Measurements from ENCODE around the gene PTPN5.
"Not testable (repeated sequence)": the region's sequence is repeated elsewhere in the genome, so short reads cannot be mapped to it uniquely, and the experiment has no call there.

PTPN5 gene

DNA sequence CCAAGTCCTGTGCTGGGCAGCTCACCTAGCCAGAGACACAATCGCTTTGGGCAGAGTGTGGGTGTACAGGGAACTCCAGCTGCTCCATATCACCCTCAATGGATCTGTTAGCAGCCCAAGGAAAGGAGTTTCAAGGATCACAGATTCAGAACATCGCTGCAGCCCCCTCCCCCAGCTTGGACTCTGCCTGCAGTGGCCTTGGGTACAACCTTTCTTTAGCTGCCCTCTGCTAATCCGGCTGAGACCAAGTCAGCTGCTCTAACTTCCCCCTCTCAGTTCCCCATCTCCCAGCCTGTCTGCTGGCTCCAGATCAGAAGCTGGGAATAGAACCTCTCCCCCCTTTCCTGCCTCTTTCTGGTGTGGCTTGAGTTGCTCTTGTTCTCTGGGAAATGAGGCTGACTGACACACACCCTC is 91.7 kb downstream of the PTPN5 start:
- DNase-seq (ENCODE audit: low read depth, low spot score), result no peak
- TF ChIP-seq, protein P1, sequence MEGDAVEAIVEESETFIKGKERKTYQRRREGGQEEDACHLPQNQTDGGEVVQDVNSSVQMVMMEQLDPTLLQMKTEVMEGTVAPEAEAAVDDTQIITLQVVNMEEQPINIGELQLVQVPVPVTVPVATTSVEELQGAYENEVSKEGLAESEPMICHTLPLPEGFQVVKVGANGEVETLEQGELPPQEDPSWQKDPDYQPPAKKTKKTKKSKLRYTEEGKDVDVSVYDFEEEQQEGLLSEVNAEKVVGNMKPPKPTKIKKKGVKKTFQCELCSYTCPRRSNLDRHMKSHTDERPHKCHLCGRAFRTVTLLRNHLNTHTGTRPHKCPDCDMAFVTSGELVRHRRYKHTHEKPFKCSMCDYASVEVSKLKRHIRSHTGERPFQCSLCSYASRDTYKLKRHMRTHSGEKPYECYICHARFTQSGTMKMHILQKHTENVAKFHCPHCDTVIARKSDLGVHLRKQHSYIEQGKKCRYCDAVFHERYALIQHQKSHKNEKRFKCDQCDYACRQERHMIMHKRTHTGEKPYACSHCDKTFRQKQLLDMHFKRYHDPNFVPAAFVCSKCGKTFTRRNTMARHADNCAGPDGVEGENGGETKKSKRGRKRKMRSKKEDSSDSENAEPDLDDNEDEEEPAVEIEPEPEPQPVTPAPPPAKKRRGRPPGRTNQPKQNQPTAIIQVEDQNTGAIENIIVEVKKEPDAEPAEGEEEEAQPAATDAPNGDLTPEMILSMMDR (IDR thresholded peaks at IDR 0.05; ENCODE audit: low read depth, low read length), result no peak
- no peak overlapping the region for H3K4me3 ChIP-seq (ENCODE audit: low read depth, low read length)
- in situ Hi-C loops (cut with HindIII; ENCODE audit: low sequenced_read_pairs), result no loop called here

DNA sequence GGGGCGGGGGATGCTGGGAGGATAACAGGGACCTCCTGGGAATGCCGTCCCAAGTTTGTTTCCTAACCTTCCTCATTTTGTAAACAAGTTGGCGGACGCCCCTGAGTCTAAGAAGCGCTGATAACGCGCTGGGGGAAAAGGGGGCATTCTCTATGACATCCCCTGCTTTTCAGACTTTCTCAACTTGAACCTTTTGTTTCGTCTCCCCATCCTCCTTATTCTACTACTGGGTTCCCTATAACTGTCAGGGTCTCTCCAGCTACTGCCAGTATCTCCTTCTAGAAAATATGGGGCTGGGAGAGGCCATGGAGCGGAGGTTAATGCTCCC is 92.4 kb downstream of the PTPN5 start:
- in situ Hi-C loops (cut with HindIII; ENCODE audit: low sequenced_read_pairs), result no loop called here
- TF ChIP-seq, protein P1 (IDR thresholded peaks at IDR 0.05; ENCODE audit: low read depth, low read length), result no peak
- peak overlapping the region; percentile 42 for H3K4me3 ChIP-seq (ENCODE audit: low read depth, low read length)
- DNase-seq (ENCODE audit: low read depth, low spot score), result no peak

DNA sequence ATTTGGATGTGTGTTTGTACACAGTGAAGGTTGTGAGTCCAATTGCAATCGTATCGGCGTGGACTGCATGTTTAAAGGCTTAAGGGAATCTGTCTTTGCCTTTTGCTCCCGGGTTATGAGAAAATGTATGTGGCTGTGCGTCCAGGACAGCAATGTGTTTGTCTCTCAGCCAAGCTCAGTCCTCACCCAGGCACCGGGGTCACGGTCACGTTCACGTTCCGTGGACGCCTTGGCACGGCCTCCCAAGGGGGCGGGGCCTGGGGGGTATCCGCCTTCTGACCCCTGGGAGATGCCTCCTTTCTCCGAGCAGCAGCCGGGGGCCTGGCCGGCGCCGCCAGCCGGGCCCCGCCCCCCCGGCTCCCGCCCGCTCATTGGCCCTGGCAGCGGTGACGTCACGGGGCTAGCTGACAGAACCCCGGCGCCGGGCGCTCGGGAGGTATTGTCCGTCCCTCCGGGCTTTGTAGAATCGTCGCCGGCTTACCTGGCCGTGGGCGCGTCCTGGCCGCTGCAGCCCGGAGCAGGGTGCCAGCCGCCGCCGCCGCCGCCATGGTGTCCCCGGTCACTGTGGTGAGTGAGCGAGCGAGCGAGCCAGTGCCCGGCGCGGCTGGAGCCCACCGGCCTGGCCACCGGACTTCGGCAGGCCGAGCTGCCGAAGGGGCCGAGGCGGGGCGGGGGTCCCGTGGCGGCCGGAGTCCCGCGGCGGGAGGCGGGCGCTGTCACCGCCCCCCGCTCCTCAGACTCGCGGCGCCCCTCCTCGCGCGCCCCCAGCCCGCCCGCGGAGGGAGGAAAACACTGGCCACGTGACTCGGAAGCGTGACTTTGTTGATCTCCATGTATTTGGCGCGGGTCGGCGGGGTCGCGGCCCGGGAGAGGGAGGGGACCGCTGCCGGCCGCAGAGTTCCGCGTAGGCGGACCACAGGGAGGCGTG is 93.0 kb downstream of the PTPN5 start, which contains the start of gene TMEM86A:
TMEM86A (plus strand) TSS at position 439 of the 928 bp plus-strand sequence; CDS start at position 547, 108 bp downstream.
- in situ Hi-C loops (cut with HindIII; ENCODE audit: low sequenced_read_pairs), result no loop called here
- H3K4me3 ChIP-seq (ENCODE audit: low read depth, low read length), result peak within 1 kb of the TSS; percentile 42
- DNase-seq (ENCODE audit: low read depth, low spot score), result peak; percentile 67
- TF ChIP-seq, protein P1 (IDR thresholded peaks at IDR 0.05; ENCODE audit: low read depth, low read length), result no peak

DNA sequence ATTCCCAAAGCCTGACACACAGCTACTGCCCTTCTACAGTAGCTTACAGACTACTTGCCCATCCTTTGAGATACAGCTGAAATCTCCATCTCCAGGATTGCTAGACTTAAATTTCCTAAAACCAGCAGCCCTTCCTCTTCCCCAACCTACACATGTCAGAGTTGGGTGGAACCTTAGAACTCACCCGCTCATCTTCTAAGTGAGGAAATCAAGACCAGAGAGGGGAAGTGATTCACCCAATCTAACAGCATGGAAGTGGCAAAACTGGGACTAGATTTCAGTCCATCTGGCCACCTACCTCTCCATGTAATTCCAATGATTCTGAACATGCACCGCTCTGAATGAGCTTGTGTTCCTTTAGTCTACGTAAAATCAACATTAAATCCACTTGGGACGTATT is 94.0 kb downstream of the PTPN5 start:
- DNase-seq (ENCODE audit: low read depth, low spot score), result no peak
- in situ Hi-C loops (cut with HindIII; ENCODE audit: low sequenced_read_pairs), result no loop called here
- TF ChIP-seq, protein P1 (IDR thresholded peaks at IDR 0.05; ENCODE audit: low read depth, low read length), result no peak
- H3K4me3 ChIP-seq (ENCODE audit: low read depth, low read length), result no peak overlapping the region

DNA sequence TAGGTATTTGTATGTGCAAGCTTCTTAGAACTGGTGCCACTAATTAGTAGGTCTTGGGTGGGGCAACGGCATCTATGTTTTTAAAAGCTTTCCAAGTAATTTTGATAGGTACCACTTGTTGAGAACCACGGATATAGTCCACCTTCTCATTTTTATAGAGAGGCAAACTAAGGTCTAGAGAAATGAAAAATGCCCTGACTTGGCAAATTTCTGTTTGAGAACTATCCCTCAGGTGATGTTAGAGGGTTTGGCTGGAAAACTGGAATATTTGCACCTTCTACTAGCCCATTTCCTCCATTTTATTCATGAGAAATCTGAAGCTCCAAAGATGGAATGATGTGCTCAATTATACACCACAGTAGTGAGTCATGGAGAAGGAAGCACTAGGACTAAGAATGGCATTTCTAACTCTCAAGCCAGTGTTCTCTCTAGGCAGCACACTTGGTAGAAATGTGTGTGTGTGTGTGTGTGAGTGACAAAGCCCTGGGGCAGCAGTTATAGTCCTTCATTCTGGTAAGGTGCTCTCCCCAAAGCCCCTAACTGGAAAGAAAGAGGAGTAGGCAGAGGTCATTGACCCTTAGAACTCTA is 94.9 kb downstream of the PTPN5 start:
- DNase-seq (ENCODE audit: low read depth, low spot score), result peak; percentile 9
- TF ChIP-seq, protein P1 (IDR thresholded peaks at IDR 0.05; ENCODE audit: low read depth, low read length), result no peak
- no peak overlapping the region for H3K4me3 ChIP-seq (ENCODE audit: low read depth, low read length)
- in situ Hi-C loops (cut with HindIII; ENCODE audit: low sequenced_read_pairs), result no loop called here

DNA sequence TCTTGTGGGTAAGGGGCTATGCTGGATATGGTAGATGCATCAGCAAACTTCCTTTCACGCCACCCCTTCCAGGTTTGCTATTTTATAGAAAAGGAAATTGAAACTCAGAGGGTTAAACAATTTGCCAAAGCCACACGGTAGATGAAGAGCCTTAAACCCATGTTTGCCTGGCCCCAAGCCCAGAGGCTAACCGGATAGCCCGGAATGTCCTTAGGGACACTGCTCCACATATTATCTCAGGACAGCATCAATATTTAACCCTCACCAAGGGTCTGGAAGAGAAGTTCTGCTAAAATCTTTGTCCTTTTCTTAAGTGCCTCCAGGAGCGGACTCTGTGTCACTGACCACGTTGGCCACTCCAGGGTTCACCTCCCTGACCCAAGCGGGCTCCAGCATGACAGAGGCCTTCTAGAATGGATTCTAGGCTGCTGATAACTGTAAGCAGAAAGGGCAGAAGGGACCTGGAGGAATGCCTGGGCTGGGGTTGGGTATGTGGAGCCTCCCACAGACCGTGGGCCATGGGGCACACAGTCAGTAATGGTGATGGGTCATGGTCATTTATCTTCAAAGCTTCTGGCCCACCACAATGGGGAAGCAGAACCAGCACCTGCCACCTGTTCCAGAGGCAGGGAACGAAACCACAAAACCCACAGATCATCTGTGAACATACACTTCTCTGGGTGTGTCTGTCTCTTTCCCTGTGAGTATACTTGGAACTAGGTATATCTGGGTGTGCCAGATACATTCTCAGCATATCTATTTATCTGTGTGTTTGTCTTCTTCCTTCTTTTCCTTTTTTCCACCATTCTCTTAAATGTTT is 98.4 kb downstream of the PTPN5 start:
- no peak for DNase-seq (ENCODE audit: low read depth, low spot score)
- H3K4me3 ChIP-seq (ENCODE audit: low read depth, low read length), result no peak overlapping the region
- in situ Hi-C loops (cut with HindIII; ENCODE audit: low sequenced_read_pairs), result no loop called here
- TF ChIP-seq, protein P1 (IDR thresholded peaks at IDR 0.05; ENCODE audit: low read depth, low read length), result no peak

DNA sequence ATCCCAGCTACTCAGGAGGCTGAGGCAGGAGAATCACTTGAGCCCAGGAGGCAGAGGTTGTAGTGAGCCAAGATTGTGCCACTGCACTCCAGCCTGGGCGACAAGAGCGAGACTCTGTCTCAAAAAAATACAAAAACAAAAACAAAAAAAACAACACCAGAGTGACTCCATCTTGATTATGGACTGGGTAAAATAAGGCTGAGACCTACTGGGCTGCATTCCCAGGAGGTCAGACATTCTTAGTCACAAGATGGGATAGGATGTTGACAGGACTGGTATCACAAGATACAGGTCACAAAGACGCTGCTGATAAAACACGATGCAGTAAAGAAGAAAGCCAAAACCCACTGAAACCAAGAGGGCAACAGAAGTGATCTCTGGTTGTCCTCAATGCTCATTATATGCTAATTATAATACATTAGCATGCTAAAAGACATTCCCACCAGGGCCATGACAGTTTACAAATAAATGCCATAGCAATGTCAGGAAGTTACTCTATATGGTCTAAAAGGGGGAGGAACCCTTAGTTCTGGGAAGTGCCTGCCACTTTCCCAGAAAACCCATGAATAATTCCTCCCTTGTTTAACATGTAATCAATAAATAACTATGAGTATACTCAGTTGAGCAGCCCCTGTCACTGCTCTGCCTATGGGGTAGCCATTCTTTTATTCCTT is 100.0 kb downstream of the PTPN5 start:
- DNase-seq (ENCODE audit: low read depth, low spot score); in situ Hi-C loops (cut with HindIII; ENCODE audit: low sequenced_read_pairs); H3K4me3 ChIP-seq (ENCODE audit: low read depth, low read length): not testable (repeated sequence)

Data from astrocyte of the spinal cord (primary cell).